ELR (cell line): ENCODE results near the gene WNT11.

Experiments used
- DNase-seq: peaks from one replicate; pipeline ENCODE4 v3.0.0-alpha.2; 2015; ENCODE audit warnings: low read depth

Gene WNT11

GRCh38 chr11:76174330-76174729, 32.0 kb downstream of the WNT11 start:
- no peak for DNase-seq

GRCh38 chr11:76173663-76174062, 32.6 kb downstream of the WNT11 start:
- no peak for DNase-seq

GRCh38 chr11:76172583-76172982, 33.7 kb downstream of the WNT11 start:
- no peak for DNase-seq

GRCh38 chr11:76170468-76170867, 35.8 kb downstream of the WNT11 start:
- no peak for DNase-seq

DNA sequence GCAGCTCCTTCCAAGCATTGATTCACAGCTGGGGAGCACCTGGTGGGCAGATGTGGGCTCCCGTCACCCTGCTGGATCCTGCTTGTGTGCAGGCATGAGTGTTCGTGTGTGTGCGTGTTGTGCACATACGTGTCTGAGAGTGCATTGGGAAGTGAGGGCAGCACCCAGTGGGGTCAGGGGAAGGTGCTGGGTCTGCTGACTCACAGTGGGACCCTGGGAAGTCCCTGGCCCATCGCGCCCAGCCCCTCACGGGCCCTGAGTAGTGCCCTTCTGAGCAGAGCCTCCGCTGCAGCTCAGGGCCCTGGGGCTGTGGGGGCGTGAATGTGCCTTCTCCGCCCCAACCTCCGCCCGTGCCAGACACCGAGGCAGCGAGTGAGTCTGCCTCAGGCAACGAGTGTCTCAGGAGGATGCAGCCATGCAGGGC, 36.8 kb downstream of the WNT11 start:
- no peak for DNase-seq

- no peak for DNase-seq
Observed at GRCh38 chr11:76167590-76167989, 38.7 kb downstream of the WNT11 start.

DNA sequence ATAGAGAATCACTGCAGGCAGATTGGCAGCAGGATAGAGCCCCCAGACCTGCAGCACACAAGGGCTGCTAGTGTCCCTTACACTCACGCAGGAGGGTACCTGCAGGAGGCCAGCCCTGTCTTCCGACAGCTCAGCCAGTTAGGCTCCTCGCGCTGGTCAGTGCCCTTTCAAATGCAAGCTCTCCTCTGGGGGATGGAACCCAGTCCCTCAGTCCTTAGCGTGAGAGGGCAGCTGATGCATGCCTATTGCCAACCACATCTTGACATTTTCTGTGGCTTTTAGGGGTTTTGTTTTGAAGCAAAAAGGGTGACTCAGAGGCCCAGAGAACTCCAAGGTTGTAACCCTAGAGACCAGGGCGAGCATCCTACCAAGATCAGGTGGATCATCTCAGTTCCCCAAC, 40.0 kb downstream of the WNT11 start:
- peak; percentile 35 for DNase-seq

DNA sequence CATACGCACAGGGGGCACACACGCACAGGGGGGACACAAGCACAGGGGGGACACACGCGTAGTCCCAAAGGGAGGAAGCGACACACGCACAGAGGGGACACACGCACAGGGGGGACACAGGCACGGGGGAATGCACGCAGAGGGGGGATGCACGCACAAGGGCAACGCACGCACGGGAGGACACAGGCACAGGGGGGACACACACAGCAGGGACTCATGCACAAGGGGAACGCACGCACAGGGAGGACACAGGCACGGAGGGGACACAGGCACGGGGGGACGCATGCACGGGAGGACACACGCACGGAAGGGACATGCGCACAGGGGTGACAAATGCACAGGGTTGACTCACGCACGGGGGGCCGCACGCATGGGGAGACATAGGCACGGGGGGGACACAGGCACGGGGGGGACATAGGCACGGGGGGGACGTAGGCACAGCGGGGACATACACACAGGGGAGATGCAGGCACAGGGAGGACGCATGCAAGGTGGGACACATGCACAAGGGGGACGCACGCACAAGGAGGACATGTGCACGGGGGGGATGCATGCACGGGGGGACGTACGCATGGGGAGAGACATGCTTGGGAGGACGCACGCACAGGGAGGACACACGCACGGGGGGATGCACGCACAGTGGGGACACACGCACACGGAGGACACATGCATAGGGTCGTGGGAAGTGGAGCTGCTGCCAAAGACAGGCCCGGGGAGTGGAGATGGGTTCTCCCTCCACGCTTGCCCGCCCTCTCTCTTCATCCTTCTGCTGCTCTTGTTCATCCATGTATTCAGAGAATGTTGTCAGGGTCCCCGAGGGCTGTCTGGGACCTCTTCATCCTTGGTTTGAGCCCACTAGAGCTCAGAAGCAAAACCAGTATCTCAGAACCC, 41.2 kb downstream of the WNT11 start:
- no peak for DNase-seq

- no peak for DNase-seq
Observed at GRCh38 chr11:76164081-76164480, 42.2 kb downstream of the WNT11 start.

DNA sequence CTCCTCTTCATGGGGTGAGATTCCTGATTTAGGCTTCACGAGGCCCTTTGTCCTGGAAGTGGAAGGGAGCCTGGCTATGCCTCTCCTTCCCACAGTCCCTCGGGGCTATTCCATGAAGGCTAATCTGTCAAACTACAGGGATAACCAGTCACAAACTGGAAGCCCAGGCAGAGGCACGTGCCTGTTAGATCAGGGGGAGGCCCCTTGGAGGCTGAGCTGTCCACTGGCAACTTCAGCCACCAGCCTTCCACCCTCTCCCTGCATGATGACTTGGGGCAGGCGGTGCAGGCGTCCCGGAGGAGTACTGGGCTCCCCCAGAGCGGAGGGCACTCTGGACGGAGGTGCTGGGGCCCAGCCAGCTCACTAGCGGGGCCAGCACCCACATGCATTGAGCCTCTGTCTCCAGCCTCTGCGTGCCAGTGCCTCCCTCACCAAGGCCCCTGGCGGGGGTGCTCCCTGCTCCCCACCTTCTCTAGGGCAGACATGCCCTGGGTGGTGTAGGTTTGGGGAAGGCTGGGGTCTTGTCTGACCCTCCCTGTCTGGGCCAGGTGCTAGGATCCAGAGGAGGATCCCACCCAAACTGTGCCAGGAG, 42.9 kb downstream of the WNT11 start:
- no peak for DNase-seq

DNA sequence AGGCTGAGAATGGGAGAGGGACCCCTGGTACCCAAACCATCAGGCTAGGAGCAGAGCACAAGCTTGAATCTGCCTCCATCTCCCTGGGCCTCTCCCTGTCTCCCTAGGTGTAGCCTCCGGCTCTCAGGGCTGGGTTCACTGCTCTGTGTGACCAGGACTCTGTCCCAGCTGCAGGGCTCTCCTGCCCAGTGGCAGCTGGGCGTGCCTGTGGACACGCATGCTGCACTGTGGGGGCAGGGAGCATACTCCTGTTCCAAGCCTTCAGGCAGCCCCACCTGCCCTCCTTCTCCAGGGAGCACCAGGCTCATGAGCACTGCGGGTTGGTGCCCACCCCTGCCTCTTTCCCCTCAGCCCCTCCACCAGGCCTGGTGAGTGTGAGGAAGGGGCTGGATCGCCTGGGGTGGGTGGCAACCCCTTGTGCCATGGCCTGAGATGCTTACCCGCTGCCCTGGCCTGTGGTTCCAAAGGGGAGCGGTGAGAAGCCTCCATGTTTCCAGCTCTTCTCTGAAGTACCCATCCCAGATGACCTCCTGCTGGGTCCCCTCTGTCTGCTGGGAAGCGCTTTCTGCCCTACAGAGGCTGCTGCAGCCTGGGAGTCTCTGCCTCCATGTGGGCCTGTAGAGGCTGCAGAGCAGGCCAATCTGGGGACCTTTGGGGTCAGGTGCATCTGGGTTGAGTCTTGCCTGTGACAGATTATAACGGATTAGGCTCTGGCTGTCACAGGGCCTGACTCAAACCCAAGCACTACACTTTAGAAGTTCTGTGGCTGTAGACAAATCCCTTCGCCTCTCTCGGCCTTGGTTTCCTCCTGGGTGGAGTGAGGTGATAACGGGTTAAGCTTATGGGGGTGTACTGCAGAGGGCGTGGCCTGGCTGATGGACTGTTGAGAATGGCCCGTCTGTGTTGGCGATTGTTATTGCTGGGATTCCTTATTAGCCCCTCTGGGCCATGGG, 43.7 kb downstream of the WNT11 start:
- DNase-seq, result no peak

DNA sequence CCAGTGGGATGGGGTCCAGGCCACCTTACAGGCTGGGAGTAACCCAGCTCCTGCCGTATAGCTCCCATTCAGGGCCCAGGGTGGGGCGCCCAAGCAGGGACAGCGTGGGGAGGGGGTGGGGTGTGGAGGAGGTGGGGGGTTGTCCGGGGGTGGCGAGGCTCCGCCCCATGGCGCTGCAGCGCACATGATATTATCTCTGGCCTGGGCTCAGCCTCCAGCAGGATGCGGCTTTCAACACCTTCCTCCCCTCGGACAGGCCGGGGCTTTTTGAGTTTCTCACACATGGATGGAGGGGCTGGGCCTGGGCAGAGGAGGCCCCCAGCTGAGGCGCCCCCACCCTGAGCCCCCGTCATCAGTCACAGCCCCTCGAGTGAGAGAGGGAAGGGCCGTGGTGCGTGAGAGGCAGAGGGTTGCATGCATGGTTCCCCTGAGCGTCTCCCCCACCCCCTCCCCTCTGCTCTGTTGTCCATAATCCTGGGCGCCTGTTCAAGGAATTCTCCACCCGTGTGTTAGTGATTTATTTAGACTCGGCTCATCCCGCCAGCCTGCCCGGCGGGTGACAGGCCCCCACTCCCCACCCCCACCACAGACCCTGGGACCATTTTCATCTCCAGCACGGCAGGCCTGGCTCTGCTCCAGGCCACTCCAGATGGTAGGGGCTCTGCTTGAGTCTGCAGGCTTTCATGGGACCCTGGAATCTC, 44.9 kb downstream of the WNT11 start:
- no peak for DNase-seq

DNA sequence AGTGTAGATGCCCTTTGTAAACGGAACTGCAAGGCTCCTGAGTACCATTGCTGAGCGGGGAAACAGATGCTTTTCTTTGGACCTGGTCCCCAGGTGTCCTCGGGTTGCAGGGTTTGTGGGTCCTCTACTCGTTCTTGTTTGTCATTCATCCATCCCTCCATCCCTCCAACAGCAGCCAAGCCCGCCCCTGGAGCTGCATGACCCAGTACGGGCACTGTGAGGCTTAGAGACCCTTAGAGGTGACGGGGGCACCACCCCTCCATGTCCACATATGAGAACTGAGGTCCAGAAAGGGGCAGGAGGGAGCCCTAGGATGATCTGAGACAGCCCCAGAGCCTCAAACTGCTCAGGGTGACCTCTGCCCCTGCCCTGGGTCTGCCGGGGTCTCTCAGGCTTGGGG, 45.4 kb downstream of the WNT11 start:
- no peak for DNase-seq

- DNase-seq, result no peak
Observed at GRCh38 chr11:76159983-76160661, 46.2 kb downstream of the WNT11 start.

DNA sequence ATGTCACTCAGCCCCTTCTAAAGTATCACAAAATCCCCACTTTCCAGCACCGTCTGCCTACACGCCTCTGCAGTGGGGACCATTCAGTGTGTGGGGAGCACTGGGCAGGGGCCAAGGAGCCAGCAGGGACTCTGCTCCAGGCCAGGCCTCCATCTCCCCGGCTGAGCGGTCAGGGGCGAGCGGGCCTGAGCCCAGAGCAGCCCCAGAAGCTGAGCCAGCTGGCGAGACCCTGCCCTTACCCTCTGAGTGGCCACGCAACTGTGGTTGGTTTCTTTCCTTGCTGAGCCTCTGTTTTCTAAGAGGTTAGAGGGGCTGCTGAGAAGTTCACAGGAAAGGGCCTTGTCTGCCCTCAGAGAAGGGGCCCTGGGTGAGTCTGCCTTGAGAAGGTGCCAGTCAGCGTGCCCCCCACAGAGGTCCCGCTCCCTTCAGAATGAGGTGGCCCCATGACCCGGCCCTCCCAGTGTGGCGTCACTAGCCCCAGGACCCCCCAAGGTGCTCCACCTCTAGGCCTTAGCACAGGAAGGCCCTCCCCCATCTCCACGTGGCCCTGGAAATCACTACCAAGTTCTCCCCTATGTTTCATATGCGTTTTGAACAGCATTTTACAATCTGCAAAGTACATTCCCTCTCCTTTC, 46.9 kb downstream of the WNT11 start:
- no peak for DNase-seq

DNA sequence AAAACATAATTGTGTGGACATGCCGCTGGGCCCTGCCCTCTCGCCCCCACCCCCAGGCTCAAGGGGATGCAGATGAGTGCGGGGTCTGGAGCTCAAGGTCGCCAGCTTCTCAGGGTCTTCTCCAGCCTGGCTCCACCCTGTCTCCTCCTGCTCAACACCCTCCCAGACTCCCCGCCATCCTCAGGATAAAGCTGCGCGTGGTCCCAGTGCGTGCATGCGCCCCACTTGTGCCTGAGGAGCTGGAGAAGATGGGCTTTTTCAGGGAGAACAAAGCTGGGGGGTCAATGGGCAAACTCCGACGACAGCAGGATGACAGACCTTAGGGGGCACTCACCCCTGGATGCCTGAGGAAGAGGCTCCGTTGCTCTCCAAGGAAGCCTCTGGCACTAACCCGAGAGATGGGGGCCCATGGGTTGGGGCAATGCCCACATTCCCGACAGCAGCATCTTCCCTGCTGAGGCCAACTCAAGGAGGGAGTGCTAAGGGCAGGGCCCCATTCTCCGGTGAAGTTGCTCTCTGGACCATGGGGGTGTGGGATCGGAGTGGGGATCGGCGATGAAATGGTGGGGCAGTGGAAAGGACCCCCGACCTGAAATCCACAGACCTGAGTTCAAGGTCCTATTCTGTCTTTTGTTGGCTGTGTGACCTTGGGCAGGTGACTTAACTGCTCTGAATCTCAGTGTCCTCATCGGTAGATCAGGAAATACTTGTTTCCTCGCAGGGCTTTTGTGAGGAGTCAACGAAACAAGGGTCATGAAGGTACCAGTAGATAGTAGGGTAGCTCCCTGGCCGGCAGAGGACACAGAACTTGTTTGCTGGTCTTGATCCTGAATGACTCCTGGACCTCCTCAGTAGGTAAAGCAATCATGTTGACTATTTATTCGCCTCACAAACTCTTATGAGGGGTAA, 47.7 kb downstream of the WNT11 start:
- no peak for DNase-seq

GRCh38 chr11:76157891-76158290, 48.4 kb downstream of the WNT11 start:
- no peak for DNase-seq

DNA sequence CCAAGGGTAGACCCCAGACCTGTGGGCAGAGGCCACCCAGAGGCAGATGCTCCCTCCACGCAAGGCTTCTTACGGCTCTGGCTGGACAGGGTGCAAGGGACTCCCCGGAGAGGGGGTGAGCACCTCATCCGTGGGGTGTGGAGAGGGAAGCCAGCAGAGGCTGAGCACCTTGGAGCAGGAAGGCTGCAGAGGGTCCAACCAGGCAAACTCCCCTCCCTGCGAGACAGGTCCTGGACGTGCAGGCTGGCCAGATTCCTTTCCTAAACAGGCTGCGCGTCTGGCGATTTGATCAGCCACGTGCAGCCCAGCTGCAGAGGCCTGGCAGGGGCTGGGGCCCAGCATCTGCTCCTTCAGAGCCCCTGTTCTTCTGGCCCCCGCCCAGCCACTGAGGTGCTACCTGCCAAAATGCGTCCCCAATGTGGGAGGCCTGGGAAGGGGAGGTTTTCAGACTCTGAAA, 49.3 kb downstream of the WNT11 start:
- DNase-seq, result no peak

- DNase-seq, result no peak
Observed at GRCh38 chr11:76155500-76156227, 50.6 kb downstream of the WNT11 start.
